NCI-H146 treated with DMSO at 0.1 percent for 48 hours (cell line): ENCODE results near the gene CCN5.
"Not testable (repeated sequence)": the region's sequence is repeated elsewhere in the genome, so short reads cannot be mapped to it uniquely, and the experiment has no call there.

Source experiments
- DNase-seq: peaks from one replicate; lab custom pipeline; 2025; ENCODE audit not compliant: unreplicated experiment; lab: John Stamatoyannopoulos, UW

CCN5 gene

DNA sequence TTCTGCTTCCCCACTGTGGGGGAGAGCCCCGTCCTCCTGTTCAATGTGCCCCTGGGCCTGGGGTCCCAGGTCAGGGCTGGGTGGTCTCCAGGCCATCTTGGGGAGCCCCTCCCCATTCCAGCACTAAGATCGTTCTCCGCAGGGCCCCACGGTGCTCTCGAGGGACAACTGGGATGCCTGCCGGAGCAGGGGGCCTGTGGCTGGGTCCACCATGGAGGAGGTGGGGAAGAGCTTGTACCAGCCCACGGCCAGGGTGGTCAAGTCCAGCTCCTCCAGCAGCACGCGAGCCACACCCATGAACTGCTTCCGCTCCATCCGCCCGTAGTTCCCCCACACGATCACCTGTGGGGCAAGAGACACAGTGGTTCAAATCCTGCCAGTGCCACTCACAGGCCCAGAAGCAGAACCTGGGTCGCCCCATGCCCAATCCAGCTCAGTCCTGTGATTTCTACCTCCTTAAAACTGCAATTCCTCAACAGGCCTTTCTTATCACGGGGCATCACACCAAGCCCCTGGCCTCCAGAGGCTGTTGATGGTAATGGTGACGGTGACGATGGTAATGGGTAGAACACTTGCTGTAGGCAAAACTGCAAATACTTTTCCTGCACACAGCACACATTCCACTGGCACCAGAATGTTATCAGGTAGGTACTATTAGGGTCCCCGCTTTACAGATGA is 41.0 kb downstream of the CCN5 start:
- no peak for DNase-seq

DNA sequence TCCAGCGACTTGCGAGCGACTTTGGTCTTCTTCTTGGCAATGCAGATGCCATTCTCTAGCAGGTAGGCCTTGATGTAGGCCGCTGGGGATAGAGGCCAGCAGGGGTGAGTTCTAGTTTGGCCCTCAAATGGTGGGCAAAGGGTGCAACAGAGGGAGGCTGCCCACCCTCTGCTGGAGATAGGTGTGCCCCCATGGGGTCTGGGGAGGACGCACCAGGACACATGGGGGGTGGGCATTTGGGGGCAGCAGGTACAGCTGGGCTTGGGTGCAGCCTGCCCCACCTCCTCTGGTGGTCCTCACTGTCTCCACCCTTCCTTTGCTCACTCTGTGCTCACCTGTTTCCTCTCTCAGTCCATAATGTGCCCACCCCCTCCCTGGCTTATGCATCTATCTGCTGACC is 41.8 kb downstream of the CCN5 start:
- no peak for DNase-seq

DNA sequence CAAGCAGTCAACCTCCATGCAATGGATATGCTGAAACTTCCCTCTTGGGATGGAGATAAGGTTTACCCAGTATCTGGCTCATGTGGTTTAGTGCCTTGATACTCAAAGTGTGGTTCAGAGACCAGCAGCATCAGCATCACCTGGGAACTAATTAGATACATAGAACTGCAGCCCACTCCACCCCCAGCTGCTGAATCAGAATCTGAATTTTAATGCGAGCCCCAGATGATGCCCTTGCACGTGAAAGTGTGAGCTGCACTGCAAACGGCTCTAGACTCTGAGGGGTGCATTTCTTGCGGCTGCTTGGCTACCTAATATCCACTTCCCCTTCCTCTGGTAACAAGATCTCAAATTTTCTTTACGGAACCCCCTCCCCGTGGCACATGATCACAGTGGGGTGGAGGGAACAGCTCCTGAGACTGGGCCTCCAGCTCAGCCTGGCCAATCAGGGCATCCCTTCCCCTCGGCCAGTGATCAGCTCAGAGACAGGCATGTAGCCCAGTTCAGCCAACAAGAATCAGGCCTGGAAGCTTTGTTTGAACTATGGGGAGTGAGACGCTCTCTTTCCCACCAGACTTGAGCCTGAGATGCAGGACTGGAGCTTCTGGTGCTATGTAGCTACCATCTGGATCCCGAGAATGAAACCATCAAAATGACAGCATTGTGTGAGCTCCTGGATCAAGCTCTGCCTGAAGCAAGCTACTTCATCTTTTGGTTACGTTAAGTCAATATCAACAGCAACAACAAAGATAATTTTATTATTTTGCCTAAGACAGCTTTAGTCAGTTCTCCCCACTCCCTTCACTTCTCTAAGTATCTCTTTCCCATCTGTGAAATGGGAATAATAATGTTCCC is 43.3 kb downstream of the CCN5 start:
- DNase-seq, result no peak

DNA sequence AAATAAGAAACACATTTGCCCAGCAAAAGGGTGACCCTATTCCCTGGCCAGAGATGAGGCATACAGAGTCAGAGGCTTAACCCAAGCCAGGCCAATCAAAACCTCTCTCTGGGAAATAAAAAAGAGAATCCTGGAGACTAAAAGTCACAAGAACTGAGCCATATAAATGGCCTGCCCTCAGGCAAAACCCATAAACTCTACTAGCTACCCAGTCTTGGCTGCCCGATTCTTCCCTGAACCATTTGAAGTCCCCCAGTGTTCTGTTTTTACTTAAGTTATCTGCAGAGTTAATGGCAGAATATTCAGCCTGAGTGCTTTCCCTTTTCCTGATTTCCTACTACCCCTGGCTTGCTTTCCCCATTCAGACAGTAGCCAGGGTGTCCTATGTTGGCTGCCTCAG is 44.4 kb downstream of the CCN5 start:
- DNase-seq, result no peak

DNA sequence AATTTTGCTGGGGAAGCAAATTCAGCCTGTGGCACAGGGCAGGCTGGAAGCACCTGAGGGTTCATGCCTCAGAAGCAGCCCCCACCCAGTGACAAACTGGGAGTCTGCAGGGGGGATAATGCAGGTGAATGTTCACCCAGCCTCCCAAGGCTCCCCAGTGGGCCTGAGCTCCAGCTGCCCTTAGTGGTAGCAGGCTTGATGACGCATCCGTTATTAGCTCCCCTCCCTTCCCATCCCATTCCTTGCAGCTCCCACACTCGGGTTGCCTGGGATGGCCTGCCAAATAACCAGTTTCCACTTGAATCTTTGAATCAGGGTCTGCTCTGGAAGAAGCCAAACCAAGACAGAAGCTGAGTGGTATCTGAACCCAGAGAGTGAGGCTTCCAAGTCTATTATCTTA is 46.3 kb downstream of the CCN5 start:
- DNase-seq, result no peak

DNA sequence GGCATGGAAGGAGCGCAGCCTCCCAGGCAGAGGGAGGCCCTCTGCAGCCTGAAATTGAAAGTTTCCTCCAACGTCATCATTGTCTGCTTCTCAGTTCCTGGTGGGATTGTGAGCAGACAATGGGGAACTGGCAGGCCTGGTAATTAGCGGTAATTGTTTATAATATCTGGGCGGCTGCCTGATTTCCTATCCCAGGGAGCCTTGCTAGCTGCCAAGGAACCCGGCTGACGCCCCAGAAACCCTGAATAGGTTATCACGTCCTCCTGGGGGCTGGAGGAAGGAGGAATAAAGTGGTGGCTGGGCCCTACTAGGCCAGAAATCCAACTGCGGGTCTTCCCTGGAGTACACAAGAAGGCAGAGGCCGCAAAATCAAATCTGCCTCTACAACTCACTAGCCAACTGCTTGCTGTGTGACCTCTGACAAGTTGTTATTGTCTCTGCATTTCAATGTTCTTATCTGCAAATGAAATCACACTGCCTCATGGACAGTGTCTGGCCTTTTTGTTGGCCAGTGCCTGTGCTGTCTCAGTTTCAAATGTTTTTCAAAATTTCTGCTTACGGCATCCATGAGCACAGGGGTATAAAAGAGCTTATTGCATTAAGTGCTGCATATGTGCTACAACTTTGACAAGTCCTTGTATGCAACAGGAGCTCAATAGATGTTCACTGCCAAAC is 47.4 kb downstream of the CCN5 start:
- no peak for DNase-seq

DNA sequence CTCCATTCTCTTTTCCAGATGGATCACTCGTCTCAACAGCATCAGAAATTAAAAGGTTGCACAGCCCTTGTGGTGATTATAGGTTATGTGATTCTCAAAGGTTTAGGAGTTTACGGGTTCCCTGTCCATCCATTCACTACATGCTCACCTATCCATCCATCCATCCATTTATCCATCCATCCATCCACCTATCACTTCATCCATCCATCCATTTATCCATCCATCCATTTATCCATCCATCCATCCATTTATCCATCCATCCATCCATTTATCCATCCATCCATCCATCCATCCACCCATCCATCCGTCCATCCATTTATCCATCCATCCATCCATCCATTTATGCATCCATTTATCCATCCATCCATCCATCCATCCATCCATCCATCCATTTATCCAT is 48.6 kb downstream of the CCN5 start:
- DNase-seq, result not testable (repeated sequence)

DNA sequence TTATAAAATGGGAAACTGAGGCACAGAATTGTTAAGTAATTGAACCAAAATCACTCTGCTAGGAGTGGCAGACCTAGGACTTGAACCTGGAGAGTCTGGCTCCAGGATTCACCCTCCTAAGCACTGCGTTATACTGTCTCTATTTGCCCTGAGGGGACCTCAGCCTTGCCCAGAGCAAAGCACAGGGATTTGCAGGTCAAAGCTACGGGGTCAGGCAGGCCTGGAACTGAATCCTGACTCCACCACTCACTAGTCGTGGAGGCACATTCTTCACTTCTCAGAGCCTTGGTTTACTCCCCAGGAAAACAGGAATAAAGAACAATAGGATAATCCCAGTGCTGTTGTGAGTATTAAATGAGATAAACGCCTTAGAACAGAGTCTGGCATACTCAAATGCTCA is 49.9 kb downstream of the CCN5 start:
- DNase-seq, result no peak

DNA sequence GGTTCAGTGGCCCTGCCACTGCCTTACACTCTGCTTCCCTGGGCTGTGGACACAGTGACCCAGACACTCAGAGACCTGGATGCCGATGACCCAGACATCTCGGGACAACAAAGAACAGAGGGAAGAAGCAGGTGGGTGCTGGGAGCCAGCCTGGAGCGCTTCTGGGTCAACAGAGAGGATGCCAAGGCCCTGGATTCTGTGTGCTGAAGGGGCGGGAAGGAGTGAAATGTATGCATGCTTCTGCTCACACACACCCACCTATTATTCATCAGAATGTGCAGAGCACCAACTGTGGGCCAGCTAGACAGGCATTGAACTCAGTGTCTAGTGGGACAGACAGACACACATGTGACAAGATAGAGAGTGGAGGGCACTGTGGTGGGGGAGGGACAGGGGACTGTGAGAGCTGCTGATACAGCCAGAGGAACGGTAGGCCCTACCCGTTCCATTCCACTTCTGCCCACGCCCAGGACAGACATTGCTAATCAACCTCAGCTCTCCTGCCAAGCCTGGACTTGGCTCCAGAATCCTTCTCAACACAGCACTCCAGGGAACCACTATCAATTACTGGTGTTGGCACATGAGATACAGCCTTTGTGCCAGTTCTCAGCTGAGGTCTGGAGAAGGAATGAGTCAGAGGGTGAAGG is 50.7 kb downstream of the CCN5 start:
- DNase-seq, result no peak

DNA sequence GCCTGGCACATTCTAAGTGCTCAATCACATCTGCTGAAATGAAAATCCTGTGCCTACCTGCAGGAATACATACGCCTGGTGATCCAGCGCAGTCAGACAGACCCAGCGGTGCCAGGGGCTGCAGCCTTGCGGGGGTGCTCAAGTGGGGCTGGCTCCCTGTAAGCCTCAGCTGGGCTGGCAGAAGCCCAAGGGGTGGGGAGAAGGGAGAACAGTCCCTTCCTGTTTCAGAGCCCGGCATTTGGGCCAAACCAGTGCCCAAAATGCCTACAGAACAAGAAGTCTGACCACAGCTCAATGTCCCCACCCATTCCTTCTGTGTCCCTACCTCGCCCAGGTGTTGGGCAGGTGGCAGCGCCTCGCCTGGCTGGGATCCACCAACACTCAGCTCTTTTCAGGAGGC is 53.1 kb downstream of the CCN5 start:
- no peak for DNase-seq

DNA sequence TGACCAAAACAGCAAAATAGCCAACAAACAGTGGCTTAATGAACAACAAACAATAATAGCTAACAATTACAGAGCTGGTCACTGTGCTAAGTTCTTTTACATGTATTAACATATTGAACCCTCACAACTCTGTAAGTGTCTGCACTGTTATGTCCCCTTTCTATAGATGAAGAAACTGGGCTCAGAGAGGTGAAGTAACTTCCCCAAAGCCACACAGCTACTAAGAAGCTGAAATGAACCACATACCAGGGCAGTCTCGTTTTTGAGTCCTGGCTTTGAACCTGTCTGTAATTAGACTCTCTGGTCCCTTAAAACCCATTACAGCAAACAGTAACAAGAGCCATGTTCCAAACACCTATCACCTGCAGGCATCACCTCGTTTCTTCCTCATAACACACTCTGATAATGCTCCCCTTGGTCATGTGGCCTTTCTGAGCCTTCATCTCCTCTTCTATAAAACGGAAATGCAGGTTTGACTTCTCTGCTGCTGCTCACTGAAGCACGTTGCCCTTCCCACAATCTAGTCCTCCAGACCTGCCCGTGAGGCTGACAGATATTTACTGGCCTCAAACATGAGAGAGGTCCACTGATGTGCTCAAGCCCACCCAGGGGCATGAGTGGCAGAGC is 53.8 kb downstream of the CCN5 start:
- DNase-seq, result no peak

DNA sequence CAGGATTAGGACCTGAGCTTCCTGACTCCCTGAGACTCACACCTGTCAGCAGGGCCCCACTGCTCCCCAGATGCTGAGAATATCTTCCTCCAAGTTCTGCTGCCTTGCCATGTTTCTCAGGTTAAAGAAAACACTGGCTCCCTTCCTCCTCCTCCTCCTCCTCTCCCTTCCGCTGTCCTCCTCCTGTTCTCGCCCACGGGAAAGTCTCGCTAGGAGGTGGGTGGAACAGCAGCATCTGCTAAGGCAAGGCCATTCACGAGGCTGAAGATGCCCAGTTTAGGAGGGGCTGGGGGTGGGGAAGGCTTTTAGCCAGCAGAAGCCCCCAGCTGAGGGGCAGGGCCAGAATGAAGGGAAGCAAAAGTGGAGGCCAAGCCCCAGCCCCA is 54.3 kb downstream of the CCN5 start:
- DNase-seq, result no peak

DNA sequence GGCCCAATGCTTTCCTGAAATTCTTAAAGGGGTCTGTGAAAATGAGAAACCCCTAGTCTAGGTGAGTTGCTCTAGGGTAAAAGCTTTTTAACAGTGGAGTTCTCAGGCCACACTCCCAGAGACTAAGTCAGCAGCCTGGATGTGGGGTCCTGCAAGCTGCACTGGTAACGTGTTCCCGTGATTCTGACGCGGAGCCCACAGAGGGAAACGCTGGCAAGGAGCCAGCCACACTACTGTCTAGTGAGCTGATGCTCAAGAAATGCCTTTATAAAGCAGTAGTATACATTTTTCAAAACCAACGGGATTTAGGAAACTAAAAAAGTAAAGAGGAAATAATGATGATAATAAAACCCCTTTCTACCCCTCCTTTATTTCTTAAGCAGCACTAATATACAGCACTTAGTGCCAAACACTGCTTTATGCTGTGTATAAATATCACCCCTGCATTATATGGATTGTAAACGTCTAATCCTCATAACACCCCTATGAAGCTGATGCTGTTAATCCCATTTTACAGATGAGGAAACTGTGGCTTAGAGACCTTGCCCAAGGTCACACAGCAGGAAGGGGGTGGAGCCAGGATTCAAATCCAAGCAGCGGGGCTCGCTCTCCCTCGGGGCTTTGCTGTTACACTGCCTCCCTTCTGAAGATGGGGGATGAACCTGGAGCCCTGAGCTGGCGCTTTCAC is 55.5 kb downstream of the CCN5 start:
- DNase-seq, result no peak

DNA sequence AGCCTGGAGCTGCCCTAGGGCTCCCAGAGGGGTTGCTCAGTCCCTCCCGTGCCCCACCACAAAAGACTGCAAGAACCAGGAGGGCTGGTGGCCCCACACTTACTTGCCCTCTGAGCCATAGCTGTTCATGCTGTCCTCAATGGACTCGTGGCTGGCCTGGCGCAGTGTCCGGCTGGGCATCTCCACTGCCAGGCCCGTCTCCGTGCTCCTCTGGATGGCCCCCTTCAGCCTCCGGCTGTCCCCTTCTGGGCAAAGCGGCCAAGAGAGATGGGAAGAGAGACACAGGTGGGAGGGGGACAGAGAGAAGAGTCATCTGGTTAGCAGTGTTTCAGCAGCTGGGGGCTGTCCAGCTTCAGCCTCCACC is 56.0 kb downstream of the CCN5 start:
- DNase-seq, result no peak

DNA sequence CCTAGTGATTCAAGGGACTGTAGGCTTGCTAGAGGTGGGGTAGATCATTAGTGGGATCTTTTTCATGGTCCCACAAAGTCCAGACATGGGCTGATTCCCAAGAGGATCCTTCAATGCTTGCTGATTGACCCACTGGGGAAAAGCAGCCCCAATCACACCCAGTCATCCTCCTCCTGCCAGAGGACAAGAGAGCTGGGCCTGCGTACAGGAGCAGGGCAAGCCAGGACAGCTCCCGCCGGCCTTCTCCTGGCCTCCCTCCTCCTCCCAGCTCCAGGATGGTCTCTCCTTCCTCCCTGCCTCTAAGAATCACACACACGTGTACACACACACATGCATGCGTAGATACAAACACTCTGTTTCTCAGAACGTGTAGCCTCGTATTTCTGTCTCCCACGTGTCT is 57.5 kb downstream of the CCN5 start:
- DNase-seq, result no peak

DNA sequence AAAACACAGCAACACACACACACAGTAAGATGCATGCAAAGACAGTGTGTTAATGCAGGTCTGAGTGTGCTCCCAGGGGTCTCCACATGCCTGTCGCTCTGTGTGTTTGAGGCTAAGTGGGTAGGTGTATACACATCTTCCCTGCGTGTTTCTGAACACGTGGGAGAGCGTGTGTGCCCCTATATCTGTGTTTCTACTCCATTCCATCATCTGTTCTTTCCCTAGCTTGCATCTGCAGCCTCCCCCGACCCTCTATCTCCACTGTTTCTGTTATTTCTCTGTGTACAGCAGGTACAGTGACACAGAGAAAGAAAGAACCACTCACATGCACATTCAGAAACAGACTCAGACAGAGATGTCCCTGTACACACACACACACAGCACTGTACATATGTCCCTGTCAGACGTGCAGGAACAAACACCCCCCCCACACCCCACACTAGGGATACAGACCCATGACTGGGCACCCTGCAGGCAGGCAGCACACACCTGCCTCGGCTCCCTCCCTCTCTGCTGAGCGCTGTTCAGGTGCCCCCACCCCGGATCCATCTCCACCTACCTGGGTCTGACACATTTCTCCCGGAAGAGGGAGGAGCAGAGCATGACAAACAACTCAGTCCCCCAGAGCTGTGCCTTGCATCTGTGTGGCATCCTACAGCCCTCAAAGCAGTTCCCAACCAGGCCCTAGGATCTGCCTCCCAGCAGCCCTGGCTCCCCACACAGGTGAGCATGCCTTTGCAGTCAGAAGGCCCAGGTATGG is 58.1 kb downstream of the CCN5 start:
- no peak for DNase-seq

DNA sequence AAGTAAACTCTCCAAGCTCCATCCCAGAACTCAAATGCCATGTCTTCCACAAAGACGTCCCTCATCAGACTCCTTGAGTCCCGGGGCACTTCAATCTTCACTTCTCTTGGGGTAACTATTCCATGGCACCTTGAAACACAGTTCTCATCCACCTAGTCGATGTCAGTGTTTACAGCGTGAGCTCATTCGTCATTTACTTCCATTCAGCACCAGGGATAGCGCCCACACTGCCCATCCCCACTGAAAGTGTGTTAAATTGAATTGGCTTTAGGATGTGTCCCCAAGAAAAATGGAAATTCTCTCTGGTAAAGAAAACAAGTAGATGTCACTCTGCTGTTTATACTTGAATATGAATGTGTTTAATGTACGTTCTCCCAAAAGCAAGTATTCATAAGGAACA is 61.8 kb downstream of the CCN5 start:
- DNase-seq, result no peak
